Keratinocyte (primary cell): ENCODE results near the gene ZC3H6. TPM values are rescaled to one million over a fixed set of nuclear protein-coding genes. Genes with fewer than 3 reads are reported as not detected.

ENCODE experiments used
- DNase-seq: peaks from one replicate; pipeline ENCODE4 v3.0.0-alpha.2; 2011; ENCODE audit warnings: low read depth, missing footprints, low spot score
- FAIRE-seq: peaks from 2 replicates; lab custom pipeline; 2011; peaks lifted over from hg19 to GRCh38; lab: Jason Lieb, UNC
- H2AFZ ChIP-seq: 2 replicates; pipeline ENCODE4 v1.6.0; 2012; ENCODE audit warnings: low read length, control low read depth, inconsistent platforms; ENCODE audit not compliant: control insufficient read depth
- H3K27ac ChIP-seq: 2 replicates; pipeline ENCODE4 v1.5.1; 2011; ENCODE audit warnings: low read length; ENCODE audit not compliant: control insufficient read depth, insufficient read depth
- H3K27me3 ChIP-seq: 3 replicates; pipeline ENCODE4 v1.6.0; 2011; ENCODE audit warnings: low read length; ENCODE audit not compliant: control insufficient read depth, insufficient read depth; ENCODE audit errors: extremely low read depth
- H3K36me3 ChIP-seq, 2 experiments: 2 replicates in 1 of 2; 3 replicates in 1 of 2; pipeline ENCODE4 v1.5.1; 2011; ENCODE audit warnings: low read length in 2 of 2, mild to moderate bottlenecking in 1 of 2; ENCODE audit not compliant: control insufficient read depth in 2 of 2, insufficient read depth in 2 of 2; ENCODE audit errors: extremely low read depth in 1 of 2
- H3K4me1 ChIP-seq: 3 replicates; pipeline ENCODE4 v1.5.1; 2011; ENCODE audit warnings: low read length; ENCODE audit not compliant: control insufficient read depth, insufficient read depth; ENCODE audit errors: extremely low read depth
- H3K4me2 ChIP-seq: 3 replicates; pipeline ENCODE4 v1.6.0; 2011; ENCODE audit warnings: low read depth, low read length; ENCODE audit not compliant: control insufficient read depth, insufficient read depth; ENCODE audit errors: extremely low read depth
- H3K4me3 ChIP-seq, 3 experiments: fragments of 200-600 bp in 1 of 3; sonication (generic) in 1 of 3; 2 replicates in 2 of 3; 3 replicates in 1 of 3; pipeline ENCODE4 v1.5.1; 2011 to 2016; ENCODE audit warnings: low read length in 3 of 3, mild to moderate bottlenecking in 3 of 3, control low read depth in 2 of 3, inconsistent platforms in 1 of 3, low read depth in 1 of 3, mixed read lengths in 1 of 3, mixed run types in 1 of 3, moderate library complexity in 1 of 3; ENCODE audit not compliant: control insufficient read depth in 2 of 3, insufficient read depth in 2 of 3; ENCODE audit errors: extremely low read depth in 1 of 3
- H3K79me2 ChIP-seq: 2 replicates; pipeline ENCODE4 v1.6.0; 2012; ENCODE audit warnings: low read length; ENCODE audit not compliant: control insufficient read depth, insufficient read depth
- H3K9ac ChIP-seq: 3 replicates; pipeline ENCODE4 v1.6.0; 2011; ENCODE audit warnings: low read length; ENCODE audit not compliant: control insufficient read depth, insufficient read depth; ENCODE audit errors: extremely low read depth
- H3K9me1 ChIP-seq: 3 replicates; pipeline ENCODE4 v1.6.0; 2011; ENCODE audit warnings: low read length; ENCODE audit not compliant: control insufficient read depth, insufficient read depth; ENCODE audit errors: extremely low read depth
- H3K9me3 ChIP-seq: 2 replicates; pipeline ENCODE4 v1.5.1; 2012; ENCODE audit warnings: low read depth, low read length; ENCODE audit not compliant: control insufficient read depth
- H4K20me1 ChIP-seq: 3 replicates; pipeline ENCODE4 v1.6.0; 2011; ENCODE audit warnings: low read length; ENCODE audit not compliant: control insufficient read depth, insufficient read depth; ENCODE audit errors: extremely low read depth
- CTCF ChIP-seq, 3 experiments: IDR thresholded peaks in 1 of 3; conservative IDR thresholded peaks in 1 of 3; optimal IDR thresholded peaks in 1 of 3; 2 replicates in 2 of 3; 3 replicates in 1 of 3; pipeline versions ENCODE3 to v1.5.1; 2011; ENCODE audit warnings: low read length in 3 of 3, mild to moderate bottlenecking in 3 of 3, moderate library complexity in 2 of 3, control low read depth in 1 of 3, inconsistent platforms in 1 of 3; ENCODE audit not compliant: insufficient read depth in 2 of 3; ENCODE audit errors: extremely low read depth in 1 of 3
- EZH2 ChIP-seq: IDR thresholded peaks from one replicate; pipeline ENCODE4 v1.6.1; 2012; ENCODE audit warnings: inconsistent platforms, mild to moderate bottlenecking, low read length, moderate library complexity
- dilution Hi-C: fragments of 300-500 bp; cut with MboI; formaldehyde crosslinking; loops from one replicate; pipeline ENCODE4 v1.7.0; 2020; ENCODE audit warnings: low sequenced_read_pairs; ENCODE audit not compliant: extremely low pct_ligation_motif_present
- polyA plus RNA-seq, 5 experiments: library from polyadenylated mRNA; depleted of rRNA in 3 of 5; stranded (reverse) in 3 of 5; stranded (forward) in 1 of 5; unstranded in 1 of 5; fragments of >200 nt; gene quantifications; 1 replicate in 1 of 5; 2 replicates in 3 of 5; 3 replicates in 1 of 5; pipeline versions ENCODE4 v1.2.1 to v1.2.3, GENCODE V29; 2011 to 2012; ENCODE audit warnings: missing spikeins in 2 of 5, low read depth in 1 of 5, low replicate concordance in 1 of 5

Gene ZC3H6
- polyA plus RNA-seq, 1 donor (not counting 4 experiments of a cell fraction or from before 2014, with no cell fraction given) = 0.75 TPM

GRCh38 chr2:112317303-112318158, 42.1 kb downstream of the ZC3H6 start:
- Histone ChIP-seq H3K9me1 (no peaks in the 10 kb centered on the region), H2AFZ (no peak overlapping the region), H3K4me3 (no peak overlapping the region), H3K79me2 (no peaks in the 10 kb centered on the region), H3K36me3 (no peaks in the 10 kb centered on the region), H3K4me1 (no peaks in the 10 kb centered on the region), H4K20me1 (no peaks in the 10 kb centered on the region), H3K9me3 (no peaks in the 10 kb centered on the region), H3K4me2 (no peak overlapping the region), H3K9ac (no peak overlapping the region), H3K27ac (no peak overlapping the region), H3K27me3 (no peaks in the 10 kb centered on the region)
- dilution Hi-C loops = no loop called here
- DNase-seq (no peak), FAIRE-seq (no peak)
- TF ChIP-seq EZH2 (no peak), CTCF (optimal IDR thresholded peaks at IDR 0.05 in 1 of 3, IDR thresholded peaks at IDR 0.05 in 1 of 3, conservative IDR thresholded peaks at IDR 0.05 in 1 of 3; ENCODE audit: extremely low read depth in 1 of 3, insufficient read depth in 2 of 3, low read length in 3 of 3) (no peak)

- Histone ChIP-seq H4K20me1 (no peaks in the 10 kb centered on the region), H3K9me1 (no peaks in the 10 kb centered on the region), H3K79me2 (no peaks in the 10 kb centered on the region), H2AFZ (no peak overlapping the region), H3K9ac (no peak overlapping the region), H3K27me3 (no peaks in the 10 kb centered on the region), H3K4me1 (no peaks in the 10 kb centered on the region), H3K36me3 (no peaks in the 10 kb centered on the region), H3K4me3 (no peak overlapping the region), H3K4me2 (no peak overlapping the region), H3K9me3 (no peaks in the 10 kb centered on the region), H3K27ac (no peak overlapping the region)
- FAIRE-seq (no peak), DNase-seq (no peak)
- TF ChIP-seq CTCF (optimal IDR thresholded peaks at IDR 0.05 in 1 of 3, IDR thresholded peaks at IDR 0.05 in 1 of 3, conservative IDR thresholded peaks at IDR 0.05 in 1 of 3; ENCODE audit: extremely low read depth in 1 of 3, insufficient read depth in 2 of 3, low read length in 3 of 3) = no peak
- no peak for TF ChIP-seq EZH2
- dilution Hi-C loops = no loop called here
These were observed 43.1 kb downstream of the ZC3H6 start for GRCh38 chr2:112318515-112318914.
